Measurements from ENCODE around the gene EPAS1.

Gene EPAS1

GRCh38 chr2:46296216-46296839 lies 879 bp upstream of the EPAS1 start:
- DNase-seq (ENCODE audit: extremely low read depth, low read depth), result no peak

GRCh38 chr2:46297546-46298271 lies 502 bp downstream of the EPAS1 start:
- TF ChIP-seq CTCF (IDR thresholded peaks at IDR 0.05; ENCODE audit: low read depth, low read length), result no peak
- no peak for DNase-seq (ENCODE audit: extremely low read depth, low read depth)

More at GRCh38 chr2:46296216-46296839, 879 bp upstream of the EPAS1 start:
- no peak for TF ChIP-seq CTCF (IDR thresholded peaks at IDR 0.05; ENCODE audit: low read depth, low read length)

GRCh38 chr2:46298272-46298521 lies 990 bp downstream of the EPAS1 start:
- TF ChIP-seq CTCF (IDR thresholded peaks at IDR 0.05; ENCODE audit: low read depth, low read length), result no peak
- no peak for DNase-seq (ENCODE audit: extremely low read depth, low read depth)

- DNase-seq (ENCODE audit: extremely low read depth, low read depth), result no peak
- peak; percentile 34 for TF ChIP-seq CTCF (IDR thresholded peaks at IDR 0.05; ENCODE audit: low read depth, low read length)
Measured at GRCh38 chr2:46298522-46299353, 1.5 kb downstream of the EPAS1 start.

- DNase-seq (ENCODE audit: extremely low read depth, low read depth), result no peak
Measured at GRCh38 chr2:46299365-46300263, 2.4 kb downstream of the EPAS1 start.

GRCh38 chr2:46300406-46300832 lies 3.2 kb downstream of the EPAS1 start:
- no peak for DNase-seq (ENCODE audit: extremely low read depth, low read depth)
- no peak for TF ChIP-seq CTCF (IDR thresholded peaks at IDR 0.05; ENCODE audit: low read depth, low read length)

More at GRCh38 chr2:46299365-46300263, 2.4 kb downstream of the EPAS1 start:
- peak; percentile 22 for TF ChIP-seq CTCF (IDR thresholded peaks at IDR 0.05; ENCODE audit: low read depth, low read length)

Data from AG09319 (cell line).